Measurements from ENCODE around the gene GPC1. TPM values are rescaled to one million over a fixed set of nuclear protein-coding genes. Genes with fewer than 3 reads are reported as not detected.

Gene GPC1
- polyA plus RNA-seq, 3 donors = 26.8 to 45.1 (median 44.6) TPM

DNA sequence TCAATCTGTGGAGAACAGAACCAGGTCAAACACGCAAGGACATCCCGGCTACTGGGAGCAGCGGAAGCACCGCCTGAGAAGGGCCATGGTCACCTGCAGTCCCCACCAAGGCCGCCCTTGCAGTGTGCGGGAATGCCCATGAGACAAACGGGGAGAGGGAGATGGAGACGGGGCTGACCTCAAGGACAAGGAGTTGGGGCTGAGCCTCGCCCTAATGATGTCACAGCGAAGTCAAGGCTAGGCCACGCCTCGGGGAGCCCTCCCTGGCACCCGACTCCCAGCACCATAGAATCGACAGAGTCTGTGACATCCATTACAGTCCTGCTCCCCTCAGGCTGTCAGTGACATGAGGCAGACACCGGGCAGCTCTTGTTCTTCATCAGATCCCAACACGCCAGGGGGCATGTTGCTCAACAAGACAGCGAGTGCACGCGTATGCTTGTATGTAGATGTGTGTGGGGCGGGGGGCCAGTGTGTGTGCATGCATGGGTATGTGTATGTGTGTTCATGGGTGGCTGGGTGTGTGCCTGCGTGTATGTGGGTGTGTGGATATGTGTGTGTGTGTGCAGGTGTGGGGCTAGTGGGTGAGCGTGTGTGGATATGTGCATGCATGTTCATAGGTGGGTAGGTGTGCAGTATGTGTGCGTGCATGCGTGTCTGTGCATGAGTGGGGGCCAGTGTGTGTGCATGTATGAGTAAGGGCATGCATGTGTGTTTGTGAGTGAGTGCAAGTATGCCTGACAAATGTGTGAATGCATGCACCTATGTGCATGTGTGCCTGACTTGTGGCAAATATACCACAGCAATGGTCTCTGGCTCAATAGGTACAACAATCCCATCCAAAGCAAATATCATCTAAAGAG is 65.3 kb downstream of the GPC1 start:
- no peak for DNase-seq (ENCODE audit: extremely low read depth in 1 of 11, low read depth in 9 of 11, low spot score in 4 of 11)

DNA sequence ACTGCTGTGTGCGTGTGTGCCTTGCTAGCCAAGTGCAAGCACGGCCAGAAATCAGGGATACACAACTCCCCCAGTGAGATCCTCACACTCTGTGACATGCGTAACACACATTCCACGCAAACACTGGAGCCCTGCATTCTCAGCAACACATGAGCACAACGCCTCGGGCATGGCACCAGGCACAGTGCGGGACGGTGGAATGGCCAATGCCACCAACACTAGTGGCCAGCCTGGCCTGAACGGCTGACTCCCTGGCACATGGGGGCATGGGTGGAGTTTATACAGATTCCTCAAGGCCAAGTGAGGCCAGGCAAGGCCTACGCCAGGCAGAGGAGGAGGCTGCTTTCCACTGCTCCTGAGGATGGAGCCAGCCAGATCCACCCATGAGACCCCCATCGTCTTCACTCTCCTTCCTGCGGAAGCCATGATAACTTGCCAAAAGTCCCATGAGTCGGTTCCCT is 66.1 kb downstream of the GPC1 start:
- DNase-seq (ENCODE audit: extremely low read depth in 1 of 11, low read depth in 9 of 11, low spot score in 4 of 11) = no peak

DNA sequence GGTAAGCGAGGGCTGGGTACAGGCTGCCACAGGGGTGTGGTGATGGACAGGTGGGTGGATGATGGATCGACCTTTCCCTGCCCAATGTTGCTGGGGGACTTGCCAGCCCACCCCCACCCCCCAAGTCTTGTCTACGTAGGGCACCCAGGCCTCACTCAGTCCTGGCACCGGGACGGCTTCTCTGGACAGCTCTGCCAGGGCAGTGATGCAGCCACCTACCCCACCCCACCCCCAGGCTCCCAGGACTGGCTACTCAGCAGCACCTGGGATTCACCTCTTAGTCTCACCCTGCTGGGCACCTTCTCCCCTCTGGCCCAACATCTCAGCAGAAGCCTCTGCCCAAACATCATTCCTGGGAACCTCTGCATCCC is 66.6 kb downstream of the GPC1 start:
- no peak for DNase-seq (ENCODE audit: extremely low read depth in 1 of 11, low read depth in 9 of 11, low spot score in 4 of 11)

DNA sequence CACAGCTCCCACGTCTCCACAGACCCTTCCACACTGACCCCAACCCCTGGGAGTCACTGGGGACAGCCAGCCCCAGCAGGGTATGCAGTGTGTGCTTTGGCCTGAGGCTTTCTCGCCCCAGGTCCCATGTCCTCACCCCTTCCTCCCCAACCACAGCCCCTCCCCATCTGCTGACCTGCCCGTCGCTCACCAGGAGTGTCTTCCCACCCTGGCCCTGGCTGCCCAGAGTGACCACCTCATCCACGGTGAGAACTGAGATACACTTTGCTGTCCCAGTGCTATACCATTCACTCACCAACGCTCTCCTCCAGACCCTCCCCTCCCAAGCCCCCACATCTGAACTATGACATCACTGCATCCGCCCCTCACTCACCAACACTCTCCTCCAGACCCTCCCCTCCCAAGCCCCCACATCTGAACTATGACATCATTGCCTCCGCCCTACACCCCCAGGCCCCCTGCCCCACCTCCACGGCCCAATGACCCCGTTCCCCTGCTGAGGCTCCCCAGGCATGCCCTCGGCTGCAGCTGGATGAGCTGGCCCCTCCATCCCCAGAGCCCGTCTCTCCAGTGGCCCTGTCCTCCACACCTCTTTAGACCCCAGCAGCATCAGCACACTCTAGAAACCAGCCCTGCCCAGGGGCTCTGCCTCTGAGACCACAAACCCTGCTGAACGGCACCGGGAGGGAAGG is 67.1 kb downstream of the GPC1 start:
- no peak for DNase-seq (ENCODE audit: extremely low read depth in 1 of 11, low read depth in 9 of 11, low spot score in 4 of 11)

DNA sequence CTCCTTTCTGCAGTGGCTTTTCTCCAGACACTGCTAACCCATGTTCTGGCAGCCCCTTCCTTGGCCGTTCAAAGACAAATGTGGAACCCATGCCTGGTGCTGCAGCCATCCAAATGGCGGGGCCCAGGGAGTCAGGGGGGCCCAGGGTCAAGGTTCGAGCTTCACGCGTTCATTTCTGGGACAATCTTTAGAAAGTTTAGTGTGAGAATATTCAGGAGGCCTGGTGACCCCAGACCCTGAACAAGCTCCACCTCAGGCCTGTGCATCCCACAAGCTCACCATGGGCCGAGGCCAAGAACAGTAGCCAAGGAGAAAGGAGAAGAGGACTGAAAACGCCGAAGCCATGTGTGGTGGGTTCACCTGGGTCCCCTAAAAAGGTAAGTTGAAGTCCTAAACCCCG is 67.9 kb downstream of the GPC1 start:
- DNase-seq (ENCODE audit: extremely low read depth in 1 of 11, low read depth in 9 of 11, low spot score in 4 of 11) = no peak

DNA sequence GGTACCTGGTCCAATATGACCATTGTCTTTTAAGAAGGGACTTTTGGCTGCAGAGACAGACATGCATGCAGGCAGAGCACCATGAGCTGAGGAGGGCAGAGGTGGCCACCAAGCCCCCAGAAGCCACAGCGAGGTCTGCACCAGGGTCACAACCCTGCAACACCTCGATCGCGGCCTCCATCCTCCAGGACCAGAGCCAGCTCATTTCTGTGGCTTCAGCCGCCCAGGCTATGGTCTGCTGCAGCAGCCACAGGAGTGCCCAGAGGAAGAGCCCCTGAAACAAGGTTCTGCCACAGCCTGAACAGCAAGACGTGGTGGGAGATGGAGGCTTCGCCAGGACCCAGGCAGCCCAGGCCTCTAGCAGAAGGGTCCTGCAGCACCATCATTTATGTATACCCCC is 68.4 kb downstream of the GPC1 start:
- no peak for DNase-seq (ENCODE audit: extremely low read depth in 1 of 11, low read depth in 9 of 11, low spot score in 4 of 11)

DNA sequence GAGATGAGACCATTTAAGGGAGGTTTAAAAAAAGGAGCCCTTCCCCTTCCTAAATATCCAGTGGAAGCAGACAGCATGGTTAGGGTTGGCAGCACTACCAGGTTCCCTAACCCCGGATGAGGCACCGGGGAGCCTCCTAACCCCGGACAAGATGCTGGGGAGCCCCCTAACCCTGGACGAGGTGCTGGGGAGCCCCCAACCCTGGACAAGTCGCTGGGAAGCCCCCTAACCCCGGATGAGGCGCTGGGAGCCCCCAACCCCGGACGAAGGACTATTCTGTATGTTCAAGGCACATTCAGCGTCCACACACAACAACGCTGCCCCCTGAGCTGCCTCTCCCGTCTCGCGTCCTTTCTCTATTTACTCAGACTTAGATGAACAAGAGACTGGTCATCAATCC is 70.4 kb downstream of the GPC1 start:
- no peak for DNase-seq (ENCODE audit: extremely low read depth in 1 of 11, low read depth in 9 of 11, low spot score in 4 of 11)

DNA sequence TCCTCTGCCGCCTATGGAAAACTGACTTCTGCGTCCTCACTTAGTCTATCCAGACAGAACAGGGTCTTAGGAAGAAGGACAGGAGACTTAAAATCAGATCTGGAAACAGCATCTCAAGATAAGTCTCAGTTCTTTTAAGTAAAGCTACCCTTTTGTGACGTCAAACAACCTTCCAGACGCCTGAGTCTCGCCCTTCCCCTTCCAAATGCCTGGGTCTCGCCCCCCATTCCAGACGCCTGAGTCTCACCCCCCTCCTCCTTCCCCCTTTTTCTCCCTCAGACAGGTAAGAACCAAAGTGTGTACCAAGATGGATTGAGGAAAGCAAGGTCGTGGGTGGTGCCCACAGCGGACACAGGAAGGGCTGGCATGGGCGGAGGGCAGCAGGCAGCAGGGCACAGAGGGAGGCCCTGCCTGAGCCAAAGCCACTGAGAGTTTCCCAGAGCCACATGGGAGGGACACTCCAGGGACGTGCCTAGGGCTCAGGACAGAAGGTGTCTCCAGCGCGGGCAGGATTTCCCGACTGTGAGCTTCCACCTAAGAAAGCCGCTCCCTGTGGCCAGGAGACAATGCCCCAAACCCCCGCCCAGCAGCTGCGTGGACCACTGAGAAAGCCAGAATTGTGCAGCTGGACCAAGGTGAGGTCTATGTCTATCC is 71.1 kb downstream of the GPC1 start:
- DNase-seq (ENCODE audit: extremely low read depth in 1 of 11, low read depth in 9 of 11, low spot score in 4 of 11) = no peak

DNA sequence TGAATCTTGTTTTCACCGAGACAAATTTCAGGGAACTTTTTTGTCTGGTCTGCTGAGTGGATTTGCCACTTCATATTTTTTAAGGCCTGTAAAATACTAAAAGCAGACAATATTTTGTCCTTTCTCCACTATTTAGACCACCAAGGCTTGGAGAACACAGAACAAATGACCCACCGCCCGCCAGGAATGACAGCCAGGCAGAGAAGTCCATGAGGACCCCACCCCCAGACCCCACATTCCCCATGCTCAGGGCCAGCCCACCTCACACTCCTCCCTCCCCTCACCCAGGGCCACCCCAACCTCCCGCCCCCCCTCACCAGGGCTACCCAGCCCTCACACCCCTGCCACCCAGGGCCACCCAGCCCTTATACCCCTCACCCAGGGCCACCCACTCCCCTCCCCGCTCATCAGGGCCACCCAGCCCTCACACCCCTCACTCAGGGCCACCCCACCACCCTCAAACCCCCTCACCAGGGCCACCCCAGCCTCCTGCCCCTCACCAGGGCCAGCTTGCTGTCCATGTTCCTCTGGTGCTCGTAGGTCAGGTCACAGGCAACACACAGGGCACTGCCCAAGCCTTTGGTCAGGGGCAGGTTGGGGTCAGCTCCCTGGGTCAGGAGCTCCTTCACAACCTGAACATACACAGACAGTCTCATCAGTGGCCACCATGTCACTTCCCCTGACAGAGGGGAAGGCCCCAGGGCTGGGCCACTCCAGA is 71.8 kb downstream of the GPC1 start:
- no peak for DNase-seq (ENCODE audit: extremely low read depth in 1 of 11, low read depth in 9 of 11, low spot score in 4 of 11)

DNA sequence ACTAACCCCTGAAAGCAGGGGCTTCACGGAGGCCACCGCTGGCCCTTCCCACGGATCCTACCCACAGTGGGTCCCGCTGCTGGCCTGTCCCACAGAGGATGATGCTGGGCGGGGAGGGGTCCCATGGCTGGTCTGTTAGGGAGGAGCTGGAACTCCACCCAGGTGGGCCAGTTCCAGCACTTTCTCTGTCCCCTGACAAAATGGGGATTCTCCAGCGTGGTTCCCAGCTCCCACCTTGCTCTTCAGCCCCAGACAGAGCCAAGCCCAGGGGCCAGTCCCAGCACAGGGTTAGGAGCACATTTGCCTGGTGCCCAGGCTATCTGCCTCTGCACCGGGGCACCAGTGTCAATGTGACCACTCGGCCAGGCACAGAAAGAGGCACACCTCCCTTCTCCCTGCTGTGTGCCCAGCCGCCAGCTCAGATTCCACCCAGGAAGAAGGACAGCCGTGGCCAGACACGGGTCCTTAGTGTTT is 72.4 kb downstream of the GPC1 start:
- no peak for DNase-seq (ENCODE audit: extremely low read depth in 1 of 11, low read depth in 9 of 11, low spot score in 4 of 11)

DNA sequence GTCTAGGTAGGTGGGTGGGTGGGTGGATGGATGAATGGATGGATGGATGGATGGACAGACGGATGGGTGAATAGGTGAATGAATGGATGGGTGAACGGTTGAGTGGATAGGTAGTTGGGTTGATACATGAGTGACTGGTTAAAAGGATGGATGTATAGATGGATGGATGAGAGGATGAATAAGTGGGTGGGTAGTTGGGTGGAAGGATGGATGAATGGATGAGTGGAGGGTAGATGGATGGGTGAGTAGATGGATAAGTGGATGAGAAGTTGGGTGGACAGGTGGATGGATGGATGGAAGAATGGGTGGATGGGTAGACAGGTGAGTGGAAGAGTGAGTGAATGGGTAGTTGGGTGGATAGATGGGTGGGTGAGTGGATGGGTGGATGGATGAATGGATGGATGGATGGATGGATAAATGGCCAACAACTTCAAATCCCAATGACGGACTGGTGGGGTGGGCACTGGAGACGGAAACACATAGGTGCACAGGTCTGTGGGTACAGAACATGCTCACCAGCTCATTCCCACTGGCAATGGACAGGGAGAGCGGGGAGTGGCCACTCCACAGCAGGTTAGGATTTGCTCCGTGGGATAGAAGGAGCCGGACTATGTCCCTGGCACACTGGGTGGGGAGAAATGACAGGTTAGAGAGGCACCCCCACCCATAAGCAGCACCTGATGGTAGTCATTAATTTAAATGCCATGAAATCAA is 73.5 kb downstream of the GPC1 start:
- DNase-seq (ENCODE audit: extremely low read depth in 1 of 11, low read depth in 9 of 11, low spot score in 4 of 11) = no peak

DNA sequence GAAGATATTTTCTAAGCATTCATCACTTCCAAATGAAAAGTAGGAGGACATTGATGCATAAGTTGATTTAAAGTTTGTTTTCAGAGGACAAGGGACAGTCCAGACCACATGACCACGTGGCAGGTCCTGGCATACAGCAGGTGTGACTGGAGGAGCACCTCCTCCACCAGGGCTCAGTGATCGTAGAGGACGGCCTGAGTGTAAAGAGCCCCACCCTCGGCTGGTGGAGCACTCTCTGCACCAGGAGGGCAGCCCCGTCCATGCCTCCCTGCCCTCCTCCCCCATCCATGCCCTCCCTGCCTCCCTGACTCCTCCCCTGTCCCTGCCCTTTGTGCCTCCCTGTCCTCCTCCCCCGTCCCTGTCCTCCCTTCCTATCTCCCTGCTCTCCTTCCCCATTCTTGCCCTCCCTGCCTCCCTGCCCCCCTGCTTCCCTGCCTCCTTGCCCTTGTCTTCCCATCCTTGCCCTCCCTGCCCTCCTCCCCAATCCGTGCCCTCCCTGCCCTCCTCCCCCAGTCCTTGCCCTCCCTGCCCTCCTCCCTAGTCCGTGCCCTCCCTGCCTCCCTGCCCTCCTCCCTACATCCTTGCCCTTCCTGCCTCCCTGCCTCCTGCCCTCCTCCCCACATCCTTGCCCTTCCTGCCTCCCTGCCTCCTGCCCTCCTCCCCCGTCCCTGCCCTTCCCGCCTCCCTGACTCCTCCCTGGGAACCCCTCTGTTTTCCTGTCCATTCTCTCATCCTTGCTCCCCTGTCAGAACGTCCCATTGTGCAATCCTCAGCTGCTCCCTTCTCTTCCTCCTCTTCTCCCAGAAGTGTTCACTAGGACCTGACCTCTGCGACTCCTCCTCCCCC is 74.4 kb downstream of the GPC1 start:
- no peak for DNase-seq (ENCODE audit: extremely low read depth in 1 of 11, low read depth in 9 of 11, low spot score in 4 of 11)

DNA sequence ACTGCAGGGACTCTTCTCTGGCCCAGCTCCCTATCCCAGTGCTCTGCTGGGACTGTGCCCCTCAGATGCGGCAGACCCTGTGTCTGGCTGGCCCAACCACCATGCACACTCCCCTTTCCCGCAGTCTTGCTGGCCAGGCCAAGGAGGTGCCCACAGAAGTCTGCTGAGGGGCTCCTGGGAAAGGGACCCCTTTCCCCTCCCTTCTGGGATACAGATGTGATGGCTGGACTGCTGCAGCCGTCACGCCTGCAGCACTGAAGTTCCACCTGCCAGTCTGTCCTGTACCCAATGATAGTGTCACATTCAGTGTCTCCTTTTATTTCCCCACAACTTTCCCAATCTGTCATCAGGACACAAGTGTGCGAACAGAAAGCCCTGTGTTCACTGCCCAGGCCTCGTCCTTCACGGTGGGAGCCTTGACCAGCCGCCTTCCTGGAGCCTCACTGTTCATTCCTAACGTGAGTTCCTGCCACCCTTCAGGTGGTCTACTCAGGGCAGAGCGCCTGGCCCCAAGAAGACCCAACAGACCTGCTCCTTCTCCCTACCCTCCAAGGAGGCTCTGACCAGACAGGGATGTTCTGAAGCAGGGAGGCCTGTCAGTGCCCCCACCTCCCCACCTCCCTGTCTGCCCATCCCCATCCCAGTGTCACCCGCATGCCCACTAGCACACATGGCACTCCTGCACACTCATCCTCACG is 75.2 kb downstream of the GPC1 start:
- DNase-seq (ENCODE audit: extremely low read depth in 1 of 11, low read depth in 9 of 11, low spot score in 4 of 11) = no peak

DNA sequence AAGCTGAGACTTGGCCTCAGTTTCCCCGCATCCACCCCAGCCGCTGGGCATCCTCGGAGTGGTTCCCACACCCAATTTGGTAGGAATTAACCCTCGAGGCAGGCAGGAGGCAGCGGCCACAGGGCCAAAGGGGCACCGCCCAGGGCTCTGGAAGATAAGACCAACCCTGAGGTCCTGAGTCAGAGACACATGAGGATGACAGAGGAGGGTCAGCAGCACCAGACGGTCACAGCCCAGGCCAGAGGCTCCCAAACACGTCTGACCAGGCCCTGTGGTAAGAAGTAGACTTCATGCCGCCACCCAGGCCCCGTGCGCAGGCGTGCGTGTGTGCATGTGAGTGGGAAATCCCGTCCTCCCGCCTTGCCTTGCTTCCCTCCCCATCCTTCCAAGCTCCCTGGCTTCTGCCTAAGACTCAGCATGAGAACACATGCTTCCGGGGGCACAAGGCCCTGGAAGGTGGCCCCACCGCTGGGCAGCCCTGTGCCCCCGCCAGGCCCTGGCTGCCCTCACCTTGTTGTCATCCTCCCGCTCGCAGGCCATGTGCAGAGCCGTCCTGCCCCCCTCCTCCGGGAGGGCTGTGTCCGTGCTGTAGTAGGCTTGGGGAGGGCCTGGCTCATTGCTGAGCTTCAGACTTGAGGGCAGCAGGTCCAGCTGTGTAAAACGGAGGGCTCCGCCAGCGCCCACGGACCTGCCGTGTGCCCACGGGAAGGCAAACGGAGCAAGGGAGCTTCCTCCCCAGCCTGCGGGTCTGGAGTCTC is 76.1 kb downstream of the GPC1 start:
- DNase-seq (ENCODE audit: extremely low read depth in 1 of 11, low read depth in 9 of 11, low spot score in 4 of 11) = no peak

DNA sequence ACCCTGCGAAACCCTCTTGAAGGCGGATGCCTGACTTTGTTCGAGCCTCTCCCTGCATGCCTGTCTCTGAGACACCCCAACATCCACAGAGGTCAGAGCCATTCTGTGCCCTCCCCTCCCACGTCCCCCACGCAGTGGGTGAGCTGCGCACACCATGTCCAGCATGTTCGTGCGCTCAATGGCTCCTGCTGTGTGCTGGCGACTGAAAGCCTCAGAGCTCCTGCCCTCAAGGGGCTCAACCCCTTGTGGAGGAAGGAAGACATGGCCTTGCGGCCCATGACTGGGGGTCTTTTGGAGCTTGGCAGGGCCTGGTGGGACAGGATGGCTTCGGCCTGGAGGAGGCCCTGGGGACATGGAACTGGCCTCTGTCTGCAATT is 76.6 kb downstream of the GPC1 start:
- DNase-seq (ENCODE audit: extremely low read depth in 1 of 11, low read depth in 9 of 11, low spot score in 4 of 11) = no peak

DNA sequence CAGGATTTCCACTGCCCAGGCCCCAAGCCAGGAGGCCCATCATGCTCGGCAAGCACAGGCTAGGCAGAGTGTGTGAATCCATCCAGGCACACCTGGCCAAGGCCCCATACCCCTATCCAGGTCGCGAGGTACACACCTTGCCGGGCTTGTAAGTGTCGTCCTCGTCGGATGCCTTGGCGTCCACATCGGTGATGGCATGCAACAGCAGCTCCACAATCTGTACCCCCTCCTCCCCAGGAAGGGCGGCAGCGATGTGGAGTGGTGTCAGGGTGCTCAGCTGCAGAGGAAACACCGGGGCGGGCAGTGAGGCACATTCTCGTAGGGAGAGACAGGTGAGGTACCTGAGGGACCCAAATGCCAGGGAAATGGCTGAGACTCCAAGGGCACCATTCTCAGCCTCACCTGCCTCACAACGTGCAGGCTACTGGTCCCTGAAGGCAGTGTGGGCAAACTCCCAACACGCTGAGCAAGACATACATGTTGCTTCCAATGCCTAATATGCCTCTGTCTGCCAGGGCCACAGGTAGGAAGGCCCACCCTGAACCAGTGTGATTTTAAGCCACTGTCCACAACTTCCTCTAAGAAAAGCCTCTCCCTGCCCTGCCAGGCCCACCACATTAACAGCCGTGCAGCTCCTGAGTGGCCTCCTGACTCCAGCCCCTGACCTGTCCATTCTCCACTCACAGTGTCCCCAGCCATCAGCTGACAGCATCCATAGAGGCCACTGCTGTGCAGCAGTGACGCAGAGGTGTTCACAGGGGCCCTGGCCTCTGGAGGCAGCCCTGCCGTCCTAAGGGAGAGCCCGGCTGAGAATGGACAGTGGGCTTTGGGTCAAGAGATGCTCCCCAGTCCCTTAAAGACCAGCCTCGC is 77.4 kb downstream of the GPC1 start:
- no peak for DNase-seq (ENCODE audit: extremely low read depth in 1 of 11, low read depth in 9 of 11, low spot score in 4 of 11)
